Activated CD4-positive, alpha-beta T cell treated with anti-CD3 and anti-CD28 coated beads, Interleukin-2, amount 10 ng/mL, durations not matched to agents 7 days and 5 days (primary cell): ENCODE results near the gene DDR1. TPM values are rescaled to one million over a fixed set of nuclear protein-coding genes. Genes with fewer than 3 reads are reported as not detected.
"Not testable (repeated sequence)": the region's sequence is repeated elsewhere in the genome, so short reads cannot be mapped to it uniquely, and the experiment has no call there.

Source experiments
- CTCF ChIA-PET: fragments of 350-600 bp; sonication (Branson Sonifier 250); formaldehyde crosslinking; loops from one replicate; lab custom pipeline; 2021; ENCODE audit warnings: antibody characterized with exemption; lab: Charles Lee
- POLR2A ChIA-PET: fragments of 350-600 bp; sonication (Branson Sonifier 250); formaldehyde crosslinking; loops from one replicate; lab custom pipeline; 2021; ENCODE audit warnings: antibody characterized with exemption; lab: Charles Lee
- DNase-seq: peaks from one replicate; pipeline ENCODE4 v3.0.0-alpha.2; 2020
- H3K27ac Mint-ChIP-seq: one replicate; pipeline ENCODE4 v1.8.0; 2021; ENCODE audit warnings: mild to moderate bottlenecking, moderate library complexity, mixed read lengths
- H3K27me3 Mint-ChIP-seq: one replicate; pipeline ENCODE4 v1.8.0; 2021; ENCODE audit warnings: mixed read lengths
- H3K36me3 Mint-ChIP-seq: one replicate; pipeline ENCODE4 v1.8.0; 2021; ENCODE audit warnings: low read depth, mixed read lengths
- H3K4me1 Mint-ChIP-seq: one replicate; pipeline ENCODE4 v1.8.0; 2021; ENCODE audit warnings: mixed read lengths
- H3K4me3 Mint-ChIP-seq: one replicate; pipeline ENCODE4 v1.8.0; 2021; ENCODE audit warnings: mild to moderate bottlenecking, moderate library complexity, mixed read lengths
- H3K9me3 Mint-ChIP-seq: one replicate; pipeline ENCODE4 v1.8.0; 2021; ENCODE audit warnings: mixed read lengths
- total RNA-seq, 2 experiments: library from RNA; stranded (reverse); gene quantifications; one replicate each; pipeline ENCODE4 v1.2.3, GENCODE V29; 2021

DDR1 gene
- total RNA-seq, 2 experiments from 2014 or later: 4.5 to 5.6 TPM

GRCh38 chr6:30857549-30857948 is 26.8 kb upstream of the DDR1 start:
- no peak overlapping the region for H3K27ac Mint-ChIP-seq
- no peaks in the 10 kb centered on the region for H3K4me1 Mint-ChIP-seq
- CTCF ChIA-PET: interaction anchor here (0.7 to 1.4 kb wide), 3 partner anchors 13 to 35 kb away, joined by 3 to 5 read pairs (median 4); no protein-coding TSS in a partner anchor
- DNase-seq: no peak
- POLR2A ChIA-PET: no interaction called here
- H3K36me3 Mint-ChIP-seq: peaks cover 3% of the 10 kb centered on the region
- H3K4me3 Mint-ChIP-seq: no peak overlapping the region
- no peaks in the 10 kb centered on the region for H3K27me3 Mint-ChIP-seq
- peaks cover 19% of the 10 kb centered on the region for H3K9me3 Mint-ChIP-seq

- POLR2A ChIA-PET, DNase-seq, H3K27me3 Mint-ChIP-seq, H3K27ac Mint-ChIP-seq, H3K4me3 Mint-ChIP-seq, H3K4me1 Mint-ChIP-seq, H3K36me3 Mint-ChIP-seq: not testable (repeated sequence)
- CTCF ChIA-PET: interaction anchor here (1.2 kb wide), 1 partner anchor 17 kb away, joined by 3 read pairs; no protein-coding TSS in a partner anchor
- H3K9me3 Mint-ChIP-seq: peaks cover 16% of the 10 kb centered on the region
These were observed 24.6 kb upstream of the DDR1 start for GRCh38 chr6:30859726-30860125.

- no peaks in the 10 kb centered on the region for H3K27me3 Mint-ChIP-seq
- CTCF ChIA-PET: interaction anchor here (0.6 to 1.1 kb wide), 2 partner anchors 20 to 55 kb away, joined by 3 read pairs; no protein-coding TSS in a partner anchor
- no peak overlapping the region for H3K27ac Mint-ChIP-seq
- no peak overlapping the region for H3K4me3 Mint-ChIP-seq
- H3K9me3 Mint-ChIP-seq: peaks cover 16% of the 10 kb centered on the region
- no peak for DNase-seq
- POLR2A ChIA-PET: no interaction called here
- H3K4me1 Mint-ChIP-seq: no peaks in the 10 kb centered on the region
- peaks cover 3% of the 10 kb centered on the region for H3K36me3 Mint-ChIP-seq
These were observed 22.9 kb upstream of the DDR1 start for GRCh38 chr6:30861257-30862048.

- no peak overlapping the region for H3K4me3 Mint-ChIP-seq
- H3K9me3 Mint-ChIP-seq: peaks cover 16% of the 10 kb centered on the region
These were observed 22.0 kb upstream of the DDR1 start for GRCh38 chr6:30862156-30862875.

GRCh38 chr6:30864325-30864724 is 20.0 kb upstream of the DDR1 start:
- CTCF ChIA-PET: interaction anchor here (0.6 kb wide), 1 partner anchor 479 kb away, joined by 3 read pairs; no protein-coding TSS in a partner anchor
- Mint-ChIP-seq H3K27ac (no peak overlapping the region), H3K4me3 (no peak overlapping the region), H3K9me3 (peaks cover 15% of the 10 kb centered on the region), H3K36me3 (peaks cover 5% of the 10 kb centered on the region), H3K27me3 (no peaks in the 10 kb centered on the region), H3K4me1 (no peaks in the 10 kb centered on the region)
- DNase-seq: no peak
- POLR2A ChIA-PET: no interaction called here

More at GRCh38 chr6:30862156-30862875, 22.0 kb upstream of the DDR1 start:
- ChIA-PET POLR2A (no interaction called here), CTCF (interaction anchor here (0.5 to 1.1 kb wide), 4 partner anchors 19 to 181 kb away, joined by 3 to 4 read pairs (median 3); no protein-coding TSS in a partner anchor)
- Mint-ChIP-seq H3K27ac (no peak overlapping the region), H3K27me3 (no peaks in the 10 kb centered on the region), H3K36me3 (peaks cover 3% of the 10 kb centered on the region), H3K4me1 (no peaks in the 10 kb centered on the region)
- DNase-seq: no peak

- DNase-seq, POLR2A ChIA-PET, H3K4me3 Mint-ChIP-seq, H3K27me3 Mint-ChIP-seq, H3K27ac Mint-ChIP-seq: not testable (repeated sequence)
- peaks cover 14% of the 10 kb centered on the region for H3K4me1 Mint-ChIP-seq
- CTCF ChIA-PET: interaction anchor here (1.8 kb wide), 1 partner anchor 8 kb away, joined by 7 read pairs; no protein-coding TSS in a partner anchor
- peaks cover 13% of the 10 kb centered on the region for H3K36me3 Mint-ChIP-seq
- H3K9me3 Mint-ChIP-seq: peaks cover 32% of the 10 kb centered on the region
These were observed 15.0 kb upstream of the DDR1 start for GRCh38 chr6:30869241-30869749.

- peaks cover 14% of the 10 kb centered on the region for H3K4me1 Mint-ChIP-seq
- no peak overlapping the region for H3K27ac Mint-ChIP-seq
- ChIA-PET POLR2A (no interaction called here), CTCF (no interaction called here)
- no peaks in the 10 kb centered on the region for H3K27me3 Mint-ChIP-seq
- DNase-seq: no peak
- peaks cover 13% of the 10 kb centered on the region for H3K36me3 Mint-ChIP-seq
- H3K4me3 Mint-ChIP-seq: no peak overlapping the region
- H3K9me3 Mint-ChIP-seq: peaks cover 32% of the 10 kb centered on the region
These were observed 13.8 kb upstream of the DDR1 start for GRCh38 chr6:30870546-30870945.

- Mint-ChIP-seq H3K4me3 (no peak overlapping the region), H3K27ac (no peak overlapping the region)
- POLR2A ChIA-PET: no interaction called here
These were observed 12.6 kb upstream of the DDR1 start for GRCh38 chr6:30871592-30872183.

GRCh38 chr6:30873137-30873640 is 11.1 kb upstream of the DDR1 start:
- Mint-ChIP-seq H3K4me1 (peaks cover 27% of the 10 kb centered on the region), H3K36me3 (peaks cover 13% of the 10 kb centered on the region), H3K27me3 (no peaks in the 10 kb centered on the region), H3K27ac (no peak overlapping the region), H3K9me3 (peaks cover 30% of the 10 kb centered on the region), H3K4me3 (no peak overlapping the region)
- CTCF ChIA-PET: interaction anchor here (0.7 kb wide), 1 partner anchor 84 kb away, joined by 3 read pairs; no protein-coding TSS in a partner anchor
- DNase-seq: no peak
- POLR2A ChIA-PET: no interaction called here

More at GRCh38 chr6:30871592-30872183, 12.6 kb upstream of the DDR1 start:
- CTCF ChIA-PET: no interaction called here
- H3K27me3 Mint-ChIP-seq: no peaks in the 10 kb centered on the region
- H3K36me3 Mint-ChIP-seq: peaks cover 13% of the 10 kb centered on the region
- H3K4me1 Mint-ChIP-seq: peaks cover 17% of the 10 kb centered on the region
- no peak for DNase-seq
- peaks cover 32% of the 10 kb centered on the region for H3K9me3 Mint-ChIP-seq

GRCh38 chr6:30873795-30874194 is 10.5 kb upstream of the DDR1 start:
- H3K4me1 Mint-ChIP-seq: peaks cover 27% of the 10 kb centered on the region
- DNase-seq, CTCF ChIA-PET, H3K4me3 Mint-ChIP-seq, POLR2A ChIA-PET, H3K27me3 Mint-ChIP-seq, H3K27ac Mint-ChIP-seq: not testable (repeated sequence)
- H3K9me3 Mint-ChIP-seq: peaks cover 28% of the 10 kb centered on the region
- peaks cover 13% of the 10 kb centered on the region for H3K36me3 Mint-ChIP-seq

GRCh38 chr6:30875244-30876038 is 8.9 kb upstream of the DDR1 start:
- no peak overlapping the region for H3K27ac Mint-ChIP-seq
- H3K27me3 Mint-ChIP-seq: no peaks in the 10 kb centered on the region
- no peak for DNase-seq
- CTCF ChIA-PET: no interaction called here
- POLR2A ChIA-PET: no interaction called here
- peaks cover 6% of the 10 kb centered on the region for H3K36me3 Mint-ChIP-seq
- peaks cover 18% of the 10 kb centered on the region for H3K9me3 Mint-ChIP-seq
- peaks cover 27% of the 10 kb centered on the region for H3K4me1 Mint-ChIP-seq
- no peak overlapping the region for H3K4me3 Mint-ChIP-seq
